CD4-positive, alpha-beta T cell treated with Interleukin-4 for 4 hours (primary cell): ENCODE results near the gene ARHGAP15.

ENCODE experiments used
- DNase-seq: peaks from one replicate; pipeline ENCODE4 v3.0.0-alpha.2; 2020

The ARHGAP15 gene

GRCh38 chr2:143176606-143177005 lies 47.4 kb downstream of the ARHGAP15 start:
- peak; percentile 35 for DNase-seq

GRCh38 chr2:143177096-143177786 lies 48.0 kb downstream of the ARHGAP15 start:
- DNase-seq = peak; percentile 44

- no peak for DNase-seq
Observed at GRCh38 chr2:143181494-143181893, 52.3 kb downstream of the ARHGAP15 start.

GRCh38 chr2:143182649-143183048 lies 53.4 kb downstream of the ARHGAP15 start:
- DNase-seq = no peak

GRCh38 chr2:143183804-143184463 lies 54.7 kb downstream of the ARHGAP15 start:
- DNase-seq = no peak

GRCh38 chr2:143186876-143187275 lies 57.7 kb downstream of the ARHGAP15 start:
- DNase-seq = no peak

- DNase-seq = no peak
Observed at GRCh38 chr2:143190431-143190830, 61.2 kb downstream of the ARHGAP15 start.

GRCh38 chr2:143192106-143192505 lies 62.9 kb downstream of the ARHGAP15 start:
- DNase-seq = no peak

- no peak for DNase-seq
Observed at GRCh38 chr2:143192716-143193115, 63.5 kb downstream of the ARHGAP15 start.

GRCh38 chr2:143193121-143193520 lies 63.9 kb downstream of the ARHGAP15 start:
- no peak for DNase-seq

GRCh38 chr2:143195511-143195910 lies 66.3 kb downstream of the ARHGAP15 start:
- DNase-seq = no peak

- DNase-seq = peak; percentile 8
Observed at GRCh38 chr2:143204062-143204461, 74.8 kb downstream of the ARHGAP15 start.

- peak; percentile 66 for DNase-seq
Observed at GRCh38 chr2:143205106-143205764, 76.0 kb downstream of the ARHGAP15 start.

- DNase-seq = no peak
Observed at GRCh38 chr2:143209570-143210445, 80.6 kb downstream of the ARHGAP15 start.

- no peak for DNase-seq
Observed at GRCh38 chr2:143210446-143210819, 81.2 kb downstream of the ARHGAP15 start.

GRCh38 chr2:143217512-143218115 lies 88.4 kb downstream of the ARHGAP15 start:
- DNase-seq = no peak

- no peak for DNase-seq
Observed at GRCh38 chr2:143218621-143219020, 89.4 kb downstream of the ARHGAP15 start.

GRCh38 chr2:143219266-143219665 lies 90.0 kb downstream of the ARHGAP15 start:
- DNase-seq = no peak

- no peak for DNase-seq
Observed at GRCh38 chr2:143223556-143223955, 94.3 kb downstream of the ARHGAP15 start.

GRCh38 chr2:143225931-143226330 lies 96.7 kb downstream of the ARHGAP15 start:
- no peak for DNase-seq

- DNase-seq = no peak
Observed at GRCh38 chr2:143226714-143227541, 97.7 kb downstream of the ARHGAP15 start.

- DNase-seq = no peak
Observed at GRCh38 chr2:143229411-143229810, 100.2 kb downstream of the ARHGAP15 start.
